ENCODE measurements around the gene IRX2.

DNA sequence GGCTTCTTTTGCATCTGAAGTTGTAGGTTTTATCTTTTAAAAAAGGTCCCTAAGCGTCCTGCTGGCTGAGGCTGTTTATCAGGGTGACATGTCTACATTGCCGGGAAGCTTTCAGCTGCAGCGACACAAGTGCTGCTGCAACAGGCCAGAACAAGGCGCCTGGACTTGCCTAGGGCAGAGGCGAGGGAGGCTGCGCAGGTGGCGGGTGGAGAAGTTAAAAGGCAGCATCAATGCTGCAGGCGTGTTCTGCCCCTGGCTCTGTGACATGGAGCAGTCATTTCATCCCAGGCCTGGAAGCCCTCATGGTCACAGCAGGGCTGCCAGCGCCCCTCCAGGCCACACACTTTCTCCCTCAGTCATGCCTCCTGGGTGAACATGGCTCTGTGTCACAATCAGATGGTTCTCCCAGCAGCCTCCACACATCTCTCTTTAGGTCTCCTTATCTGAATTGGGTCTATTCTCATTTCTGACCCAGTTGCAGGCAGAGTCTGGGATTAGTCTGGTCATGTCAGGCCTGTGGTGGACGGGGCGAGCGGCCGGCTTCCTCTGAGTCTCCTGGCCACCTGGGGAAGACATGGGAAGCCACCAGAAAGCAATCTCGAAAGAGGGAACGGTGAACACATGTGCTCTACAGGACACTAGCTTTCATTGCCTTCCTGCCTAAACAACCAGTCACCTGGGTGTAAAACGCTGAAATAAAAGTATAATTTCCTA lies 41.3 kb downstream of the IRX2 start:
- TF ChIP-seq CTCF (conservative IDR thresholded peaks at IDR 0.05) (no peak), EZH2 (IDR thresholded peaks at IDR 0.05; ENCODE audit: low read depth) (no peak)
